ENCODE data around the gene LHX4. TPM values are rescaled to one million over a fixed set of nuclear protein-coding genes. Genes with fewer than 3 reads are reported as not detected.

Gene LHX4
- total and polyA plus RNA-seq, 9 of the 15 experiments (the other 6 are each of a cell fraction or from before 2014, with no cell fraction given): 0.01 to 0.11 (median 0.07) TPM; not detected in 5

DNA sequence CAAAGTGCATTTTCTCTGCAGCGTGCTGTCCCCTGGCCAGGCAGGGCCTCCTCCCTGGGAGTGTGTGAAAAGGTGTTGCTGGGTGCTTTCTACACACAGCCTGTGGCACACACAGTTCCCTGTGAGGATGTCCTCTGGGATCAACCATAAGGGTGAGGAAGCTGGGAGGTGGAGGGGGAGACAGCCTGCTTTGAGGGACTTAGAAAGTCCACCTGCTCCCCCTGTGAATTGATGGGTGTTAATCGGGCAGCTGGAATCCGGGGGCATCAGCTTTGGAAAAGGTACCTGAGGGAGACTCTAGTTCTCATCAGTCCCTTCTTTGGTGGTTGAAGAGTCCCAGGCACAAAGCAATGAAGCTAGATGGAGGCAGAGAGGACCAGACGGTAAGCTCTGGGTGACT is 35.8 kb downstream of the LHX4 start (continued):
- no peak for TF ChIP-seq KDM4B (IDR thresholded peaks at IDR 0.05; ENCODE audit: borderline replicate concordance in 2 of 2, low read depth in 1 of 2)

DNA sequence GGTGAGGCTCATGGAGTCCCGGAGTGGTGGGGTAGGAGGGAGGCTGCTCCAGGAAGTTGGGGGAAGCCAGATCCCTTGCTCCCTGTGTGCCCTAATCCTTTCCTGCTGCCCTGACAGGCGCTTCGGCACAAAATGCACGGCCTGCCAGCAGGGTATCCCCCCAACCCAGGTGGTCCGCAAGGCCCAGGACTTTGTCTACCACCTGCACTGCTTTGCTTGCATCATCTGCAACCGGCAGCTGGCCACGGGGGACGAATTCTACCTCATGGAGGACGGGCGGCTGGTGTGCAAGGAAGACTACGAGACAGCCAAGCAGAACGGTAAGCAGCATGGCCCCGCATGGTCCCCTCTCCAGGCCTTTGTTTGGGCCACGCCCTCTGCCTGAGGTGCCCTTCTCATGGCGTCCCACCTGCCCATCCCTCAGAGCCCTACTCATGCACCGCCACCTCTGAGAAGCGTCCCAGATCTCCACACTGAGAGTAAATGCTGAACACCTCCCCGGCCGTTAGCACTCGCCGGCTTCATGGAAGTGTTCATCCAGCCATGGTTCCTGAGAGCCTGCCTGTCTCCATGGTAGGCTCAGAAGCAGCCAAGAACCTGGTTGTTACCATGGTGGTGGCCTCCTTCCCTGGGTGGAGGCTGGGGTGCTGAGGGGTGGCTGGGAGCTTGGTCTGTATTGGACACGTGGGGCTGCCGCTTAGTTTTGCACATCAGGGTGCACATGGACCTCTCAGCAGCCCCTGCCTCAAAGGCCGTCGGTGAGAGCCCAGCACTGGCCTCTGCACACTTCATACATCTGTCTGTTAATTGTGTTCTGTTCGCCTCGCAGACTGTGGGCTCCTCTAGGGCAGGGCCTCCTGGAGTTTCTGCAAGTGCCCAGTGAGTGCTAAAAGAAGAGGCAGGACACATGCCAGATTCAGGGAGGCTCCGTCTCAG is 36.5 kb downstream of the LHX4 start:
- Histone ChIP-seq H3K27me3 (ENCODE audit: control insufficient read depth in 2 of 2, insufficient read depth in 2 of 2, low read length in 2 of 2) (peaks cover 8 to 27% of the 10 kb centered on the region in 2 experiments), H3K4me1 (replicated peaks in 1 of 2; ENCODE audit: control insufficient read depth in 2 of 2, insufficient read depth in 2 of 2, low read length in 2 of 2) (peaks cover 12 to 23% of the 10 kb centered on the region in 2 experiments), H3K9ac (ENCODE audit: insufficient read depth in 1 of 2, low read depth in 2 of 2, low read length in 2 of 2) (peak overlapping the region in 1 of 2 experiments; percentile 11; a peak in 1 of 4 replicates), H3K27ac (ENCODE audit: extremely low read depth, low read depth, low read length) (no peak overlapping the region), H3K36me3 (ENCODE audit: control insufficient read depth, insufficient read depth, low read length) (no peaks in the 10 kb centered on the region), H2AFZ (ENCODE audit: low read depth, low read length) (no peak overlapping the region), H3K4me2 (ENCODE audit: insufficient read depth, low read length) (no peak overlapping the region), H3K79me2 (ENCODE audit: control insufficient read depth, insufficient read depth, low read length) (no peaks in the 10 kb centered on the region), H3K9me1 (ENCODE audit: control insufficient read depth, insufficient read depth, low read length) (peaks cover 13% of the 10 kb centered on the region), H3K9me3 (replicated peaks; ENCODE audit: control insufficient read depth, insufficient read depth, low read depth, low read length) (no peaks in the 10 kb centered on the region), H3K4me3 (no peak overlapping the region), H4K20me1 (replicated peaks; ENCODE audit: control insufficient read depth, insufficient read depth, low read length) (no peaks in the 10 kb centered on the region; the same call in 1 of the 2 replicates)
- no TSS peak for BruUV-seq (replicated peaks)
- intact Hi-C loops (cut with micrococcal nuclease): no loop called here
- in situ Hi-C loops (cut with MboI): loop anchor here (25.0 kb wide), 1 partner anchor 896 kb away; no protein-coding TSS in a partner anchor
- ChIA-PET CTCF (ENCODE audit: low intra/inter-chr PET ratio) (no interaction called here), POLR2A (interaction anchor here (1.0 to 1.4 kb wide), 3 partner anchors 15 to 25 kb away, joined by 3 to 5 read pairs (median 3); no protein-coding TSS in a partner anchor)
- TF ChIP-seq RNF2 (IDR thresholded peaks at IDR 0.05) (no peak), POLR2B (IDR thresholded peaks at IDR 0.05; ENCODE audit: low read depth, partially characterized antibody) (peak; percentile 6), MAZ (CRISPR knock-in tag; conservative IDR thresholded peaks at IDR 0.05 in 1 of 2, IDR thresholded peaks at IDR 0.05 in 1 of 2) (no peak), POLR2G (IDR thresholded peaks at IDR 0.05; ENCODE audit: low read depth, low read length) (peak; percentile 69), RBM22 (IDR thresholded peaks at IDR 0.05; ENCODE audit: low read depth, low read length, poor library complexity, severe bottlenecking) (peak; percentile 55), ZSCAN29 (IDR thresholded peaks at IDR 0.05) (no peak), KLF6 (CRISPR knock-in tag; IDR thresholded peaks at IDR 0.05; ENCODE audit: borderline replicate concordance) (no peak), RB1 (IDR thresholded peaks at IDR 0.05; ENCODE audit: low read depth) (no peak)
- 43% methylated on average over 28 of the region's 28 CpGs for WGBS (ENCODE audit: insufficient coverage, low coverage, missing lambda C conversion rate)
- FAIRE-seq (no peak), DNase-seq (ENCODE audit: extremely low read depth in 1 of 4, low spot score in 3 of 4) (no peak), ATAC-seq (no peak)

Measured in K562 (cell line).